B cell (primary cell): Measurements from ENCODE around the gene MLLT10.

Experiments used
- CTCF ChIP-seq: fragments of 200-600 bp; IDR thresholded peaks from one replicate; pipeline ENCODE4 v1.8.0; 2022; ENCODE audit warnings: antibody characterized with exemption, mild to moderate bottlenecking
- EZH2 ChIP-seq: IDR thresholded peaks from 2 replicates; pipeline ENCODE4 v1.6.1; 2012; ENCODE audit warnings: borderline replicate concordance, low read depth, mild to moderate bottlenecking, moderate library complexity, low read length; ENCODE audit not compliant: insufficient read depth, poor library complexity, severe bottlenecking

- TF ChIP-seq CTCF: no peak
- no peak for TF ChIP-seq EZH2
Observed at GRCh38 chr10:21673668-21674067, 139.6 kb downstream of the MLLT10 start.
